Stimulated activated naive B cell treated with anti-CD40 and anti-IgM and Interleukin-4, amounts not matched to agents 10 μg/mL and 1 μg/mL and 100 μg/mL, for 72 hours (primary cell): Measurements from ENCODE around the gene ZNF236.
"Not testable (repeated sequence)": the region's sequence is repeated elsewhere in the genome, so short reads cannot be mapped to it uniquely, and the experiment has no call there.

Experiments used
- ATAC-seq, 2 donors: fragments of 150-1000 bp; cut with Tn5 transposase; replicated peaks; 2 replicates each; pipeline ENCODE4 v1.10.0; 2021; ENCODE audit warnings: moderate library complexity in 1 of 2
- DNase-seq: peaks from one replicate; pipeline ENCODE4 v3.0.0; 2021
- H3K27ac Mint-ChIP-seq: one replicate; pipeline ENCODE4 v1.8.0; 2022; ENCODE audit warnings: mild to moderate bottlenecking, mixed read lengths
- H3K27me3 Mint-ChIP-seq, 2 donors: one replicate each; pipeline ENCODE4 v1.8.0; 2022; ENCODE audit warnings: mixed read lengths in 2 of 2
- H3K36me3 Mint-ChIP-seq, 2 donors: one replicate each; pipeline ENCODE4 v1.8.0; 2022; ENCODE audit warnings: mixed read lengths in 2 of 2, mild to moderate bottlenecking in 1 of 2
- H3K4me1 Mint-ChIP-seq, 2 donors: one replicate each; pipeline ENCODE4 v1.8.0; 2022; ENCODE audit warnings: mixed read lengths in 2 of 2, mild to moderate bottlenecking in 1 of 2
- H3K4me3 Mint-ChIP-seq, 2 donors: one replicate each; pipeline ENCODE4 v1.8.0; 2022; ENCODE audit warnings: mild to moderate bottlenecking in 2 of 2, mixed read lengths in 2 of 2, moderate library complexity in 1 of 2
- H3K9me3 Mint-ChIP-seq, 2 donors: one replicate each; pipeline ENCODE4 v1.8.0; 2022; ENCODE audit warnings: mixed read lengths in 2 of 2, mild to moderate bottlenecking in 1 of 2

ZNF236 gene

GRCh38 chr18:76822506-76823160 is at the start of gene ZNF236:
TSS of gene ZNF236 (plus strand) at chr18:76822557. CDS start at chr18:76822608, 51 bp downstream.
- Mint-ChIP-seq H3K4me3 (peak within 1 kb of the TSS; percentile 91 to 96), H3K9me3 (no peaks in the 10 kb centered on the region), H3K36me3 (peaks cover 10 to 18% of the 10 kb centered on the region in 2 donors), H3K4me1 (peaks cover 33 to 58% of the 10 kb centered on the region in 2 donors), H3K27ac (peak within 1 kb of the TSS; percentile 97), H3K27me3 (no peaks in the 10 kb centered on the region)
- peak; percentile 66 to 72 for ATAC-seq
- DNase-seq: peak; percentile 67

- Mint-ChIP-seq H3K9me3 (peaks cover 4 to 15% of the 10 kb centered on the region in 2 donors), H3K36me3 (no peaks in the 10 kb centered on the region), H3K27ac (no peak overlapping the region), H3K4me1 (no peaks in the 10 kb centered on the region), H3K27me3 (peaks cover 15 to 45% of the 10 kb centered on the region in 2 donors), H3K4me3 (no peak overlapping the region)
- ATAC-seq: no peak
- DNase-seq: no peak
Measured at GRCh38 chr18:76772665-76773064, 49.7 kb upstream of the ZNF236 start.

DNA sequence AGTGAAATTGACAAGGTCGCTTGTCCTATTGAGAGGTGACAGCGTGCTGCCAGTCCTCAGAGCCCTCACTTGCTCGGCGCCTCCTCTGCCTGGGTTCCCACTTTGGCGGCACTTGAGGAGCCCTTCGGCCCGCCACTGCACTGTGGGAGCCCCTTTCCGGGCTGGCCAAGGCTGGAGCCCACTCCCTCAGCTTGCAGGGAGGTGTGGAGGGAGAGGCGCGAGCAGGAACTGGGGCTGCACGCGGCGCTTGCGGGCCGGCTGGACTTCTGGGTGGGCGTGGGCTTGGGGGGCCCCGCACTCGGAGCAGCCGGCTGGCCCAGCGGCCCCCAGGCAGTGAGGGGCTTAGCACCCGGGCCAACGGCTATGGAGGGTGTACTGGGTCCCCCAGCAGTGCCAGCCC is 45.3 kb upstream of the ZNF236 start:
- not testable (repeated sequence) for H3K36me3 Mint-ChIP-seq, H3K4me1 Mint-ChIP-seq, H3K9me3 Mint-ChIP-seq, H3K4me3 Mint-ChIP-seq, H3K27ac Mint-ChIP-seq, ATAC-seq, DNase-seq
- H3K27me3 Mint-ChIP-seq: peaks cover 8 to 20% of the 10 kb centered on the region in 2 donors

- ATAC-seq: no peak
- Mint-ChIP-seq H3K27me3 (peaks cover 16 to 21% of the 10 kb centered on the region in 2 donors), H3K36me3 (no peaks in the 10 kb centered on the region), H3K4me1 (peaks cover 3 to 6% of the 10 kb centered on the region in 2 donors), H3K27ac (no peak overlapping the region), H3K4me3 (no peak overlapping the region), H3K9me3 (no peaks in the 10 kb centered on the region)
- DNase-seq: no peak
Measured at GRCh38 chr18:76783786-76784484, 38.4 kb upstream of the ZNF236 start.

GRCh38 chr18:76785872-76786271 is 36.5 kb upstream of the ZNF236 start:
- H3K4me3 Mint-ChIP-seq: no peak overlapping the region
- no peak overlapping the region for H3K27ac Mint-ChIP-seq
- H3K27me3 Mint-ChIP-seq: peaks cover 16 to 21% of the 10 kb centered on the region in 2 donors
- peaks cover under 1 to 6% of the 10 kb centered on the region in 2 donors for H3K36me3 Mint-ChIP-seq
- no peak for ATAC-seq
- DNase-seq: no peak
- peaks cover 3 to 6% of the 10 kb centered on the region in 2 donors for H3K4me1 Mint-ChIP-seq
- H3K9me3 Mint-ChIP-seq: peaks cover under 1 to 7% of the 10 kb centered on the region in 2 donors

DNA sequence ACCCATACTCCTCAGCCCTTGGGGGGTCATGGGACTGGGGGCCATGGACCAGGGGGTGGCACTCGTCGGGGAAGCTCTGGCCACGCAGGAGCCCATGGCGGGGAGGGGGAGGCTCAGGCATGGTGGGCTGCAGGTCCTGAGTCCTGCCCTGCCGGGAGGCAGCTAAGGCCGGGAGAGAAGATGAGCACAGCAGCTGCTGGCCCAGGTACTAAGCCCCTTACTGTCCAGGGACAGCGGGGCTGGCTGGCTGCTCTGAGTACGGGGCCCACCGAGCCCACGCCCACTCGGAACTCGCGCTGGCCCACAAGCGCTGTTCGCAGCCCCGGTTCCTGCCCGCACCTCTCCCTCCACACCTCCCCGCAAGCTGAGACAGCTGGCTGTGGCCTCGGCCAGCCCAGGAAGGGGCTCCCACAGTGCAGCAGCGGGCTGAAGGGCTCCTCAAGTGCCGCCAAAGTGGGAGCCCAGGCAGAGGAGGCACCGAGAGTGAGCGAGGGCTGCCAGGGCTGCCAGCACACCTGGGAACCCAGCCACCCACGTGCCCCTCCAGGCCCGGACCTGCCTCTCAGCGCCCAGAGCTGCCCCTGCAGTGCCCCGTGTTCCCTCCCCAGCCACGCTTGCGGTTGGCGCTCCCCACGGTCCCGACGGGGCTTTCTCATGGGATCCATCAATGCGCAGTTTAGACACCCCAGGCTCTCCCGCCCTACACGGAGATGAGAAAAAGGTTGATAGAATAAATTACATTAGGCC is 33.6 kb upstream of the ZNF236 start:
- no peak overlapping the region for H3K27ac Mint-ChIP-seq
- ATAC-seq (no peak), DNase-seq (no peak)
- H3K27me3 Mint-ChIP-seq: peaks cover 16 to 22% of the 10 kb centered on the region in 2 donors
- H3K4me3 Mint-ChIP-seq: no peak overlapping the region
- peaks cover 11 to 17% of the 10 kb centered on the region in 2 donors for H3K9me3 Mint-ChIP-seq
- H3K36me3 Mint-ChIP-seq: peaks cover 7 to 16% of the 10 kb centered on the region in 2 donors
- H3K4me1 Mint-ChIP-seq: peaks cover 3 to 6% of the 10 kb centered on the region in 2 donors

DNA sequence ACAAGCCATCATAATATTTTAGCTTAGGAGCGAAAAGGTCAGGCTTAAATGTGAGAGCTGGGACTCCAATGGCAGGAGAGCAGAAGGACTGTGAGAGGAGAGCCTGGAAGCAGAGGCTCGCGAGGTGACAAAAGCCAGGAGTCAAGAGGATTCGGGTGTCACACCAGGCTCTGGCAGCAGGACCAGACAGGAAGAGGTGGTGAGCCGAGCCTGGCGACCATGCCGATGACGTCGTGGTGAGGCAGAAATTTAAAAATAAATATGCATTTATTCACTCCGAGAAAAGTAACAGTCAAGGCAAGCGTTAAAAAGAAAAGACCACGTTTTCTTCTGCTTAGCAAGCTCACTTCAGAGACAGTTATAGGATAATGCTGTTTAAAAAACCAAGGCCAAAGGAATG is 31.3 kb upstream of the ZNF236 start:
- H3K27ac Mint-ChIP-seq: no peak overlapping the region
- no peak for ATAC-seq
- H3K4me3 Mint-ChIP-seq: no peak overlapping the region
- peaks cover 11 to 17% of the 10 kb centered on the region in 2 donors for H3K9me3 Mint-ChIP-seq
- peaks cover 21 to 23% of the 10 kb centered on the region in 2 donors for H3K27me3 Mint-ChIP-seq
- DNase-seq: no peak
- H3K36me3 Mint-ChIP-seq: peaks cover 7 to 16% of the 10 kb centered on the region in 2 donors
- peaks cover 3 to 6% of the 10 kb centered on the region in 2 donors for H3K4me1 Mint-ChIP-seq

- DNase-seq (no peak), ATAC-seq (no peak)
- Mint-ChIP-seq H3K4me3 (no peak overlapping the region), H3K27ac (no peak overlapping the region), H3K27me3 (peaks cover 17 to 25% of the 10 kb centered on the region in 2 donors), H3K4me1 (peaks cover 3 to 6% of the 10 kb centered on the region in 2 donors), H3K36me3 (peaks cover 7 to 16% of the 10 kb centered on the region in 2 donors), H3K9me3 (peaks cover 11 to 17% of the 10 kb centered on the region in 2 donors)
Measured at GRCh38 chr18:76791642-76792041, 30.7 kb upstream of the ZNF236 start.

- no peak overlapping the region for H3K4me3 Mint-ChIP-seq
- H3K9me3 Mint-ChIP-seq: peaks cover 13 to 21% of the 10 kb centered on the region in 2 donors
- H3K4me1 Mint-ChIP-seq: no peaks in the 10 kb centered on the region
- H3K27me3 Mint-ChIP-seq: peaks cover 11% of the 10 kb centered on the region in 2 donors
- H3K27ac Mint-ChIP-seq: no peak overlapping the region
- H3K36me3 Mint-ChIP-seq: peaks cover 7 to 20% of the 10 kb centered on the region in 2 donors
- no peak for DNase-seq
- ATAC-seq: no peak
Measured at GRCh38 chr18:76794326-76794725, 28.0 kb upstream of the ZNF236 start.

- peaks cover 2 to 4% of the 10 kb centered on the region in 2 donors for H3K9me3 Mint-ChIP-seq
- peak overlapping the region; percentile 73 for H3K27ac Mint-ChIP-seq
- peaks cover 8 to 14% of the 10 kb centered on the region in 2 donors for H3K27me3 Mint-ChIP-seq
- DNase-seq (peak; percentile 36), ATAC-seq (peak; percentile 96)
- H3K36me3 Mint-ChIP-seq: peaks cover 0 to 7% of the 10 kb centered on the region in 2 donors
- peak overlapping the region; percentile 71 to 82 for H3K4me3 Mint-ChIP-seq
- peaks cover 10 to 19% of the 10 kb centered on the region in 2 donors for H3K4me1 Mint-ChIP-seq
Measured at GRCh38 chr18:76801567-76802505, 20.5 kb upstream of the ZNF236 start.

DNA sequence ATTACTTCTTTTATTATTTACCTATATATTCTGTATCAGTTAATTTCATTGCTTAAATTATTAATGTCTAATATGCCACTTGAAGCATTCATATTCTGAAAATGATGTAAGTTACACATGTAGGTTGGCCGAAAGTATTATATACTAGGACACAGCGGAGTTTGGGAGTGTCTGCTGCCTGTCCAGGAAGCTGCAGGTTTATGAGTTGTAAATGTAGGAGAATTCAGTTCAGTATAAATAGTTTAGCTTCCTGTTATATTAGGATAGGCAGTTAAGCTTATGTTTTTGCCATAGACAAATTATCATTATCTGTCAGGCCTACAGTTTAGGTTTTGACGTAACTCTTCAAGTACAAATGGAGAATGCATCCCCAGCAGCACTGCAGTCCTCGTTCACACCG is 18.9 kb upstream of the ZNF236 start:
- Mint-ChIP-seq H3K4me3 (peak overlapping the region; percentile 31 to 61), H3K27ac (no peak overlapping the region), H3K4me1 (peaks cover 10 to 19% of the 10 kb centered on the region in 2 donors), H3K36me3 (peaks cover 1 to 16% of the 10 kb centered on the region in 2 donors), H3K27me3 (peaks cover 8 to 14% of the 10 kb centered on the region in 2 donors), H3K9me3 (no peaks in the 10 kb centered on the region)
- DNase-seq (no peak), ATAC-seq (no peak)

DNA sequence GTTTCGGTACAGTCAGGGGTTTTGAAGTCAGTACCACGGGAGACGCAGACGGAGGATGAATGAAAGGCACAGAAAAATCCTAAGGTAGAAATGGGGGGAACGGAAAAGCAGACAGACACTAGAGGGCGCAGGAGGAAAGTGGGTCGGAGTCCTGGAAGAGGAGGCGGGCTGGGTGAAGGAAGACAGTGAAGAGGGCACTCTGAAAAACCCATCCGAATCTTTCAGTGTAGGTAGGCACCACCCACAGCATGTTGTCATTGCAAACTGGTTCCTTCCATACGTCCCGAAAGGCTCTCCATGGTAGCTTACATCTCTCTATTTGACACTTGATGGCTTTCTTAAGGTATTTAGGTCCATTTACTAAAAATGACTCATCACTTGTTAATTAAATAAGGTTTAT is 18.5 kb upstream of the ZNF236 start:
- ATAC-seq (peak; percentile 68 to 70), DNase-seq (peak; percentile 50)
- Mint-ChIP-seq H3K36me3 (peaks cover 1 to 19% of the 10 kb centered on the region in 2 donors), H3K27me3 (peaks cover 8 to 14% of the 10 kb centered on the region in 2 donors), H3K4me3 (peak overlapping the region; percentile 31 to 61), H3K4me1 (peaks cover 10 to 19% of the 10 kb centered on the region in 2 donors), H3K9me3 (no peaks in the 10 kb centered on the region), H3K27ac (no peak overlapping the region)

- Mint-ChIP-seq H3K36me3 (peaks cover 6 to 24% of the 10 kb centered on the region in 2 donors), H3K27ac (no peak overlapping the region), H3K4me3 (no peak overlapping the region), H3K9me3 (no peaks in the 10 kb centered on the region), H3K4me1 (peaks cover 10 to 19% of the 10 kb centered on the region in 2 donors), H3K27me3 (peaks cover 8 to 14% of the 10 kb centered on the region in 2 donors)
- DNase-seq: no peak
- ATAC-seq: no peak
Measured at GRCh38 chr18:76805221-76805620, 17.1 kb upstream of the ZNF236 start.
